ENCODE measurements around the gene SH3PXD2A. TPM values are rescaled to one million over a fixed set of nuclear protein-coding genes. Genes with fewer than 3 reads are reported as not detected.

SH3PXD2A gene
- total and polyA plus RNA-seq, 9 of the 15 experiments (the other 6 are each of a cell fraction or from before 2014, with no cell fraction given), result 0.41 to 9.3 (median 2.5) TPM

GRCh38 chr10:103879831-103880230 lies 24.5 kb upstream of the SH3PXD2A start:
- FAIRE-seq, result no peak
- in situ Hi-C loops (cut with MboI), result loop anchor here (10.0 kb wide), 1 partner anchor 165 kb away; no protein-coding TSS in a partner anchor

More at GRCh38 chr10:103879831-103880230, 24.5 kb upstream of the SH3PXD2A start:
- 0 out of 3 replicates have a peak, but pooled peaks cover 2% of the 10 kb centered on the region for H3K36me3 ChIP-seq (ENCODE audit: control insufficient read depth, insufficient read depth, low read length)
- ChIA-PET CTCF (ENCODE audit: low intra/inter-chr PET ratio) (no interaction called here), POLR2A (interaction anchor here (0.7 kb wide), 1 partner anchor 181 kb away, joined by 4 read pairs; no protein-coding TSS in a partner anchor)
- no peaks in the 10 kb centered on the region for H3K9me1 ChIP-seq (ENCODE audit: control insufficient read depth, insufficient read depth, low read length)
- intact Hi-C loops (cut with micrococcal nuclease), result loop anchor here (10.0 kb wide), 1 partner anchor 165 kb away; no protein-coding TSS in a partner anchor
- TF ChIP-seq ZHX1 (conservative IDR thresholded peaks at IDR 0.05; ENCODE audit: low read length), result no peak
- TF ChIP-seq CHD1 (IDR thresholded peaks at IDR 0.05; ENCODE audit: low read length), result no peak
- TF ChIP-seq RBM34 (IDR thresholded peaks at IDR 0.05; ENCODE audit: borderline replicate concordance, insufficient read depth, low read length), result no peak
- no peak for TF ChIP-seq ZNF41 (CRISPR knock-in tag; conservative IDR thresholded peaks at IDR 0.05)
- TF ChIP-seq BRF2 (IDR thresholded peaks at IDR 0.05; ENCODE audit: borderline replicate concordance, insufficient read depth, insufficient read length), result no peak
- TF ChIP-seq ATF6 (CRISPR knock-in tag; IDR thresholded peaks at IDR 0.05), result no peak
- no peak for TF ChIP-seq E2F6 (IDR thresholded peaks at IDR 0.05; ENCODE audit: borderline replicate concordance in 1 of 2, extremely low read depth in 1 of 2, insufficient read depth in 1 of 2, insufficient read length in 1 of 2, low read depth in 1 of 2, low read length in 1 of 2, poor library complexity in 1 of 2, severe bottlenecking in 1 of 2)
- TF ChIP-seq RFX7 (CRISPR knock-in tag; IDR thresholded peaks at IDR 0.05), result no peak
- no peak for TF ChIP-seq KHSRP (IDR thresholded peaks at IDR 0.05)
- TF ChIP-seq ZNF232 (CRISPR knock-in tag; IDR thresholded peaks at IDR 0.05), result no peak
- TF ChIP-seq CC2D1A (IDR thresholded peaks at IDR 0.05), result no peak
- no peak for TF ChIP-seq HDAC8 (tag; IDR thresholded peaks at IDR 0.05)
- no peak for TF ChIP-seq NFE2L1 (tag; IDR thresholded peaks at IDR 0.05; ENCODE audit: borderline replicate concordance, low read depth)
- TF ChIP-seq ELF4 (CRISPR knock-in tag; IDR thresholded peaks at IDR 0.05), result no peak
- no peak overlapping the region for H2AFZ ChIP-seq (ENCODE audit: low read depth, low read length)
- no peaks in the 10 kb centered on the region for H3K79me2 ChIP-seq (ENCODE audit: control insufficient read depth, insufficient read depth, low read length)
- H3K27ac ChIP-seq (ENCODE audit: extremely low read depth, low read depth, low read length), result no peak overlapping the region
- no peak overlapping the region for H3K9ac ChIP-seq (ENCODE audit: insufficient read depth in 1 of 2, low read depth in 2 of 2, low read length in 2 of 2)
- no peaks in the 10 kb centered on the region for H4K20me1 ChIP-seq (replicated peaks; ENCODE audit: control insufficient read depth, insufficient read depth, low read length)
- whole genome bisulfite sequencing (ENCODE audit: insufficient coverage, low coverage, missing lambda C conversion rate), result 58% methylated on average over 7 of the region's 7 CpGs
- no peak overlapping the region for H3K4me3 ChIP-seq
- no peak overlapping the region for H3K4me2 ChIP-seq (ENCODE audit: insufficient read depth, low read length)
- H3K9me3 ChIP-seq (replicated peaks; ENCODE audit: control insufficient read depth, insufficient read depth, low read depth, low read length), result no peaks in the 10 kb centered on the region
- no peaks in the 10 kb centered on the region for H3K27me3 ChIP-seq (ENCODE audit: control insufficient read depth in 2 of 2, insufficient read depth in 2 of 2, low read length in 2 of 2)
- DNase-seq (ENCODE audit: extremely low read depth in 1 of 4, low spot score in 3 of 4) (no peak), ATAC-seq (no peak)
- BruUV-seq (replicated peaks), result no TSS peak
- H3K4me1 ChIP-seq (replicated peaks in 1 of 2; ENCODE audit: control insufficient read depth in 2 of 2, insufficient read depth in 2 of 2, low read length in 2 of 2), result no peaks in the 10 kb centered on the region

Data from K562 (cell line).